Measurements from ENCODE around the gene DTX3L. TPM values are rescaled to one million over a fixed set of nuclear protein-coding genes. Genes with fewer than 3 reads are reported as not detected.
"Not testable (repeated sequence)": the region's sequence is repeated elsewhere in the genome, so short reads cannot be mapped to it uniquely, and the experiment has no call there.

DTX3L gene
- polyA plus RNA-seq, 3 donors, result 12.0 to 14.2 (median 13.3) TPM

DNA sequence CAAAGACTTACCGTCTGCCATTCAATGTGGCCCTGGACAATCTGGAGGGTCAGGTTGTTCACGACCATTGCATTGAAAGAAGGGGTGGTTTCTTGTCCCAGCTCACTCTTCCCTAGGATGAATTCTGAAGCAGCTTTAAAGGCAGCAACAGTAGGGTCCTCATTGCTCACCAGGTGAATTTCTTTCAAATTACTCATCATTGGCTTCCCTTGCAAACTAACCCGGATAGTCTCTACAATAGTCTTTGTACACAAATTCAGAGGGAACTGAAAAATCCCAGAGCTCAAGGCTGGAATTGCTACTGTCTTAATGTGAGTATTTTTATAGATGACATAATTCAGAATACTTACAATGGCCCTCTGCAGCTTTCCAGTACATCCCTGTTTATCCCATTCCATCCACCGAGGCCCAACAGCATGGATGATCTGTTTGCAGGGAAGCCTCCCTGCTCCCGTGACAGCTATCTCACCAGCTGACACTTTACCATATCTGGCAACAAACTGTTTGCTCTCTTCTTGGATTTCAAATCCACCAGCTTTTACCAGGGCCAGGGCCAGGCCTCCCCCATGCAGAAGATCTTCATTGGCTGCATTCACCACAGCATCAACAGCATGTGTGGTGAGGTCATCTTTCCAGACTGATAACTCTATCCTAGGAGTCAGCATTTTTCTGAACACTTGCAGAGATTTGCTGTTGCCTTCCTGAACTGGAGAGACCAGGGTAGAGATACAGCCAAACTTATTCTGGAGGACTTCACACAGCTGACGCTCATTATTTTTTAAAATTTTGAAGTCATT is 8.7 kb upstream of the DTX3L start:
- no peak for DNase-seq (ENCODE audit: extremely low read depth in 1 of 11, low read depth in 9 of 11, low spot score in 4 of 11)

GRCh38 chr3:122557356-122557755 is 6.8 kb upstream of the DTX3L start:
- peak in 4 of 11 donors; percentile 6 to 35 (median 20) for DNase-seq (ENCODE audit: extremely low read depth in 1 of 11, low read depth in 9 of 11, low spot score in 4 of 11)

DNA sequence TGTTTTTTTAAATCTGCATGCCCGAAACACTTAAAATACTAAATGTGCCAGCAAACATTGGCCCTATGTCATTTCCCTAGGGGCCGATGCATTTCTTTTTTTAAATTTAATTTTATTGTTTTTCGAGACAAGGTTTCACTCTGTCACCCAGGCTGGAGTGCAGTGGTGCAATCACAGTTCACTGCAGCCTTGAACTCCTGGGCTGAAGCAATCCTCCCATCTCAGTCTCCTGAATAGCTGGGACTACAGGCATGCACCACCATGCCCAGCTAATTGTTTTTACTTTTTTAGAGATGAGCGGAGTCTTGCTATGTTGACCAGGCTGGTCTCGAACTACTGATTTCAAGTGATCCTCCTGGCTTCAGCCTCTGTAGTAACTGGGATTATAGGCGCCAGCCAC is 5.5 kb upstream of the DTX3L start:
- no peak for DNase-seq (ENCODE audit: extremely low read depth in 1 of 11, low read depth in 9 of 11, low spot score in 4 of 11)

DNA sequence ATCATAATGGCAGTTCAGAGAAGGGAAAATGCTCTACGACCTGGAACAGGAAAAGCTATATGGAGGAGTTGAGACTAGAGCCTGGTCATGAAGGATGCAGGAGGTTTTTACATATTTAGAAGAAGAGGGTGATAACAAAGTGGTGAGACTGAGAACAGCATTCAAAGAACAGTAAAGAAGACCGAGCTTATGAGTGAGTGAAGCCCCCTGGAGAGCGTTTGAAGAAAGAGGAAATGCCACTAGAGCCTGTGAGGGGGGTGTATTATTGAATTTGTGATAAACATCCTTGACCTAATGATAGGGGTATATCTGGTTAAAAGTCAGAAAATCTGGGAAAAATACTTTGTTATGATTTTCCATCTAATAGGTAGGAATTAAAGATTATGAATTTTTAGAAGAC is 4.2 kb upstream of the DTX3L start:
- DNase-seq (ENCODE audit: extremely low read depth in 1 of 11, low read depth in 9 of 11, low spot score in 4 of 11), result no peak

- peak in 9 of 11 donors; percentile 38 to 74 (median 57) for DNase-seq (ENCODE audit: extremely low read depth in 1 of 11, low read depth in 9 of 11, low spot score in 4 of 11)
These were observed 3.5 kb upstream of the DTX3L start for GRCh38 chr3:122560680-122561079.

- no peak for DNase-seq (ENCODE audit: extremely low read depth in 1 of 11, low read depth in 9 of 11, low spot score in 4 of 11)
These were observed 1.0 kb upstream of the DTX3L start for GRCh38 chr3:122562923-122563716.

DNA sequence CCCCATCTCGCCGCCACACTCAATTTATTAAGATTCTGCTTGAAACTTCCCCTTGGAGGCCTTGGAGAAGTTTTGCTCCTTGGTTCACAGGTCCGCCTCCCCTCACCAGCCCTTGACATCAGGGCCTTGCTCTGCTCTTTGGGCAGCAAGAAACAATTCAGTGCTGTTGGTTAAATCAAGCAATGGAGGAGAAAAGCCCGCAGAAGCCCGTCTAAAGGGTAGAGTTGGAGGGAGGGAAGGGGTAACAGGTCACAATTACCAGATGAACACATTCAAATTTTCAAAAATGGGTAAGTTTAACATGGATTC is 467 bp upstream of the DTX3L start:
- DNase-seq (ENCODE audit: extremely low read depth in 1 of 11, low read depth in 9 of 11, low spot score in 4 of 11), result peak in 1 of 11 donors; percentile 12

DNA sequence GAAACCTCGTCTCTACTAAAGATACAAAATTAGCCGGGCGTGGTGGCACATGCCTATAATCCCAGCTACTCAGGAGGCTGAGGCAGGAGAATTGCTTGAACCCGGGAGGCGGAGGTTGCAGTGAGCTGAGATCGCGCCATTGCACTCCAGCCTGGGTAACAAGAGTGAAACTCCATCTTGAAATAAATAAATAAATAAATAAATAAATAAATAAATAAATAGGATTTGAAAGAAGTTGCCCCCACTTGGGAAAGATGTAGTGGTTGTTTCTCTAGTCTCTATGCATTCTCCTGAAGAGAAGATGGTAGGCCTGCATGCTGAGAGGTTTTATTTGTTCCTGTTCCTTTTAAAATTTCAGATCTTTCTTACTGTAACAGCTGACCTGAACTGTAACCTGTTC is 4.0 kb downstream of the DTX3L start:
- DNase-seq (ENCODE audit: extremely low read depth in 1 of 11, low read depth in 9 of 11, low spot score in 4 of 11), result not testable (repeated sequence)

GRCh38 chr3:122568755-122569154 is 4.6 kb downstream of the DTX3L start:
- no peak for DNase-seq (ENCODE audit: extremely low read depth in 1 of 11, low read depth in 9 of 11, low spot score in 4 of 11)

GRCh38 chr3:122572940-122573412 is 8.8 kb downstream of the DTX3L start:
- DNase-seq (ENCODE audit: extremely low read depth in 1 of 11, low read depth in 9 of 11, low spot score in 4 of 11), result no peak

- DNase-seq (ENCODE audit: extremely low read depth in 1 of 11, low read depth in 9 of 11, low spot score in 4 of 11), result no peak
These were observed 12.2 kb downstream of the DTX3L start for GRCh38 chr3:122576174-122576940.

DNA sequence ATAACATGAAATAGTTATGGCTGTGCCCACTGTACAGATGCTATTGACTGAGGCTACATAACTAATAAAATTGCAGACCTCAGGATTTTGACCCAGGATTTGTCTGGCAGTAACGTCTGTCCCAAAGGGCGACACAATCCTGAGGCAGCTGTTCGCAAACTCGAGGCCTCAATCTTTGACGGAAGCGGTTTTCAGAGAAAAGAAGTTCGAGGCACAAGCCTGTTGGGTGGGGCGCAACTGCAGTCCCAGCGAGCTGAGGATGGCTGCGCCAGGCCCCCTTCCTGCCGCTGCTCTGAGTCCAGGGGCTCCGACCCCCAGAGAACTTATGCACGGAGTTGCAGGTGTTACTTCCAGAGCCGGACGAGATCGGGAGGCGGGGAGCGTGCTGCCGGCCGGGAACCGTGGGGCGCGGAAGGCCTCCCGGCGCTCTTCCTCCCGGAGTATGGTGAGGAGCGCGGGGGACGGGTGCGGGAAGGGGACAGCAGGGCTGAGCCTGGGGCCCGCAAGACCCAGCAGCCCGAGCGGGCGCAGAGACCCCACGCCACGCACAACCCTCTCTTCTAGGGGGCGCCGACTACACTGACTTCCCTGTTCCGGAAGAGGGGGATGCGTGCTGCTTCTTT is 13.4 kb downstream of the DTX3L start, which contains the start of gene PARP15:
Gene PARP15, plus strand, starts transcription at position 242 of the 623 bp plus-strand sequence. Its CDS starts 18 bp downstream, at position 260.
- peak in 1 of 11 donors; percentile 0 for DNase-seq (ENCODE audit: extremely low read depth in 1 of 11, low read depth in 9 of 11, low spot score in 4 of 11)

GRCh38 chr3:122578069-122578740 is 14.1 kb downstream of the DTX3L start:
- no peak for DNase-seq (ENCODE audit: extremely low read depth in 1 of 11, low read depth in 9 of 11, low spot score in 4 of 11)

- DNase-seq (ENCODE audit: extremely low read depth in 1 of 11, low read depth in 9 of 11, low spot score in 4 of 11), result no peak
These were observed 16.3 kb downstream of the DTX3L start for GRCh38 chr3:122580470-122580869.

DNA sequence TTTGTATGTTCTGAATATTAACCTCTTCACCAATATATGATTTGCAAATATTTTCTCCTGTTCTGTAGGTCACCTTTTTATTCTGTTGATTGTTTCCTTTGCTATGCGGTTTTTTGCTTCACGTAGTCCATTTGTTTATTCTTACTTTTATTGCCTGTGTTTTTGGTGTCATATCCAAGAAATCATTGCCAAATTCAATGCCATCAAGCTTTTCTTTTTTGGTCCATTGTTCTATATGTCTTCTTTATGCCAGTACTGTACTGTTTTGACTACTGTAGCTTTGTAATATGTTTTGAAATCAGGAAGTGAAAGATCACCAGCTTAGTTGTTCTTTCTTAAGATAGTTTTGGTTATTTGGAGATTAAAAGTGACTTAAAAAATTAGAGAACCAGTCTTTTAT is 17.5 kb downstream of the DTX3L start:
- DNase-seq (ENCODE audit: extremely low read depth in 1 of 11, low read depth in 9 of 11, low spot score in 4 of 11), result no peak

- no peak for DNase-seq (ENCODE audit: extremely low read depth in 1 of 11, low read depth in 9 of 11, low spot score in 4 of 11)
These were observed 18.3 kb downstream of the DTX3L start for GRCh38 chr3:122582390-122582789.

DNA sequence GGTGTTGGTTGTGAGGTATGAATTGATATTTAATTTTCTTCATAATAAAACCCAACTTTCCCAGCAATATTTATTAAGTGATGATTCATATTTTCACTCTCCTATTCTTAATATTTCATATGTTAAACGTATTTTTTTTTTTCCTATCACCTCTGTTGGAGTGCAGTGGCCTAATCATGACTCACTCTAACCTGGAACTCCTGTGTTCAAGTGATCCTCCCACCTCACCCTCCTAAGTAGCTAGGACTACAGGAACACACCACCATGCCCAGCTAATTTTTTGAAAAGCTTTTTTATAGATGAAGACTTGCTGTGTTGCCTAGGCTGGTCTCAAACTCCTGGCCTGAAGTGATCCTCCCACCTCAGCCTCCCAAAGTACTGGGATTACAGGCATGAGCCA is 22.0 kb downstream of the DTX3L start:
- no peak for DNase-seq (ENCODE audit: extremely low read depth in 1 of 11, low read depth in 9 of 11, low spot score in 4 of 11)

- no peak for DNase-seq (ENCODE audit: extremely low read depth in 1 of 11, low read depth in 9 of 11, low spot score in 4 of 11)
These were observed 22.8 kb downstream of the DTX3L start for GRCh38 chr3:122586773-122587485.

Measured in renal cortex interstitium (tissue), 11 donors.